ENCODE results near the gene TMTC1. TPM values are rescaled to one million over a fixed set of nuclear protein-coding genes. Genes with fewer than 3 reads are reported as not detected.

Gene TMTC1
- total and polyA plus RNA-seq, 2 of the 8 experiments (the other 6 are each of a cell fraction or from before 2014, with no cell fraction given) = 15.4 to 20.8 TPM

GRCh38 chr12:29667011-29667410 lies 116.7 kb downstream of the TMTC1 start:
- no peak overlapping the region for H3K4me3 ChIP-seq (ENCODE audit: extremely low read depth in 1 of 4, insufficient read depth in 2 of 4, low read depth in 3 of 4, low read length in 4 of 4)
- no peak overlapping the region for H2AK5ac ChIP-seq (ENCODE audit: low read depth, low read length)
- no peaks in the 10 kb centered on the region for H3K36me3 ChIP-seq (ENCODE audit: control insufficient read depth in 2 of 4, insufficient read depth in 4 of 4, low read length in 3 of 4)
- no peaks in the 10 kb centered on the region; the same call in 1 of the 2 replicates for H3K79me1 ChIP-seq (ENCODE audit: low read depth, low read length)
- H4K20me1 ChIP-seq (replicated peaks in 1 of 2; ENCODE audit: control insufficient read depth in 1 of 2, insufficient read depth in 2 of 2, low read length in 2 of 2) = no peaks in the 10 kb centered on the region
- H3K14ac ChIP-seq (ENCODE audit: insufficient read length) = no peak overlapping the region
- no peak overlapping the region for H4K8ac ChIP-seq (ENCODE audit: extremely low read depth, insufficient read depth, low read length)
- no peak overlapping the region for H2AFZ ChIP-seq (ENCODE audit: low read length)
- peaks cover 0 to 9% (median 6%) of the 10 kb centered on the region in 4 experiments; a peak in 4 of 7 replicates for H3K4me1 ChIP-seq (replicated peaks in 1 of 4; ENCODE audit: control insufficient read depth in 3 of 4, insufficient read depth in 4 of 4, low read length in 3 of 4)
- H3K4ac ChIP-seq (replicated peaks; ENCODE audit: insufficient read length, low read depth, low read length) = no peak overlapping the region
- no peak overlapping the region for H3K4me2 ChIP-seq (ENCODE audit: insufficient read depth in 1 of 2, low read depth in 2 of 2, low read length in 2 of 2)
- H3K18ac ChIP-seq (ENCODE audit: extremely low read depth, low read length) = no peak overlapping the region
- no peak overlapping the region for H2BK12ac ChIP-seq (ENCODE audit: low read depth, low read length)
- no peak overlapping the region for H2BK15ac ChIP-seq (ENCODE audit: low read length)
- H4K91ac ChIP-seq (replicated peaks; ENCODE audit: insufficient read length, low read length) = no peak overlapping the region
- H2BK5ac ChIP-seq (ENCODE audit: low read depth, low read length) = no peak overlapping the region
- no peak overlapping the region for H3K9ac ChIP-seq (replicated peaks in 1 of 4; ENCODE audit: extremely low read depth in 1 of 4, low read depth in 3 of 4, low read length in 3 of 4)
- H3K23ac ChIP-seq (ENCODE audit: insufficient read length) = no peak overlapping the region
- H3K56ac ChIP-seq (replicated peaks; ENCODE audit: insufficient read length, low read depth, low read length) = no peak overlapping the region
- no peaks in the 10 kb centered on the region; the same call in 1 of the 2 replicates for H3K23me2 ChIP-seq (ENCODE audit: low read depth, low read length)
- peaks cover 0 to 5% of the 10 kb centered on the region in 2 experiments; a peak in 1 of 4 replicates for H3K79me2 ChIP-seq (ENCODE audit: control insufficient read depth in 1 of 2, insufficient read depth in 2 of 2, low read length in 2 of 2)
- no peaks in the 10 kb centered on the region for H3K9me3 ChIP-seq (ENCODE audit: insufficient read depth in 2 of 2, low read depth in 1 of 2, low read length in 1 of 2)
- DNase-seq (ENCODE audit: low read depth in 1 of 2, low spot score in 2 of 2) (no peak), FAIRE-seq (peak; percentile 58)
- H4K5ac ChIP-seq (ENCODE audit: insufficient read length, low read depth, low read length) = no peak overlapping the region
- TF ChIP-seq HDAC6 (IDR thresholded peaks at IDR 0.05; ENCODE audit: low read depth, low read length) (no peak), GTF2F1 (IDR thresholded peaks at IDR 0.05; ENCODE audit: borderline replicate concordance, low read depth, low read length) (no peak), EP300 (IDR thresholded peaks at IDR 0.05; ENCODE audit: borderline replicate concordance in 1 of 2, low read depth in 2 of 2, low read length in 2 of 2) (no peak), POU5F1 (IDR thresholded peaks at IDR 0.05; ENCODE audit: low read depth, low read length) (no peak), SAP30 (IDR thresholded peaks at IDR 0.05; ENCODE audit: insufficient read depth, insufficient replicate concordance, low read length) (no peak), ASH2L (IDR thresholded peaks at IDR 0.05; ENCODE audit: low read length) (no peak)
- H3K27me3 ChIP-seq (replicated peaks in 1 of 4; ENCODE audit: control insufficient read depth in 3 of 4, extremely low read depth in 1 of 4, insufficient read depth in 3 of 4, low read length in 3 of 4) = no peaks in the 10 kb centered on the region
- 73% methylated on average over 2 of the region's 2 CpGs; no CpG with 5 or more reads in 1 of the 2 experiments for WGBS, 2 experiments (ENCODE audit: extremely low coverage in 1 of 2, insufficient coverage in 1 of 2, insufficient read length in 1 of 2, insufficient replicate concordance in 2 of 2, low coverage in 1 of 2, low lambda C conversion rate in 2 of 2, missing lambda C conversion rate in 1 of 2)
- ChIA-PET CTCF (ENCODE audit: partially characterized antibody) (interaction anchor here (1.9 kb wide), 1 partner anchor 19 kb away, joined by 5 read pairs; no protein-coding TSS in a partner anchor), POLR2A (ENCODE audit: partially characterized antibody) (interaction anchor here (1.3 kb wide), 1 partner anchor 34 kb away, joined by 3 read pairs; no protein-coding TSS in a partner anchor)
- no peak overlapping the region for H2BK120ac ChIP-seq (replicated peaks; ENCODE audit: low read depth, low read length)
- no peak overlapping the region for H3K27ac ChIP-seq (ENCODE audit: low read depth, low read length)
- no peak overlapping the region for H2BK20ac ChIP-seq (ENCODE audit: low read length)
